HL-60 (cell line): ENCODE results near the gene TSC22D2.

ENCODE experiments used
- POLR2AphosphoS5 ChIP-seq: IDR thresholded peaks from 2 replicates; pipeline ENCODE4 v1.6.1; 2012; ENCODE audit warnings: low read depth
- TF ChIP-seq, protein P1 (sequence below): IDR thresholded peaks from one replicate; pipeline ENCODE4 v1.5.1; 2011; ENCODE audit warnings: low read length, control low read depth, inconsistent platforms; ENCODE audit not compliant: insufficient read depth
- TF ChIP-seq, protein P2 (sequence below): IDR thresholded peaks from 2 replicates; pipeline ENCODE4 v1.6.1; 2012; ENCODE audit warnings: low read depth; ENCODE audit not compliant: insufficient replicate concordance

DNA sequence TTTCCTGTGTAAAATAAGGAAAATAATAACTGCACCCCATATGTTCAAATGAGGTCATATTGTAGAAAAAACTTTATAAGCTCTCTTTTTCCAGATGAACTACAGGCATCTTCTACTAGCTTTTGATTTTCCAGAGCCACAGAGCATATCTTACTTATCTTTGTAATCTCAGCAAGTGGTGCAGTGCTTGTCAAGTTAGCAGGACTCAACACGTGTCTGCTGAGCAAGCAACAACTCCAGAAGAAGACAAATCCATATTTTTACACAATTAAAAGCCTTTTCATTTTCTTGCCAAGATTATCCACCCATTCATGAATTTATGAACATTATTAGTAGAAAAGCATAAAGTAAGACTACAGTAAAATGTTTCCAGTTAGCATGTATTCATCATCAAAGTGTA, 14.4 kb upstream of the TSC22D2 start:
- TF ChIP-seq, protein P1, sequence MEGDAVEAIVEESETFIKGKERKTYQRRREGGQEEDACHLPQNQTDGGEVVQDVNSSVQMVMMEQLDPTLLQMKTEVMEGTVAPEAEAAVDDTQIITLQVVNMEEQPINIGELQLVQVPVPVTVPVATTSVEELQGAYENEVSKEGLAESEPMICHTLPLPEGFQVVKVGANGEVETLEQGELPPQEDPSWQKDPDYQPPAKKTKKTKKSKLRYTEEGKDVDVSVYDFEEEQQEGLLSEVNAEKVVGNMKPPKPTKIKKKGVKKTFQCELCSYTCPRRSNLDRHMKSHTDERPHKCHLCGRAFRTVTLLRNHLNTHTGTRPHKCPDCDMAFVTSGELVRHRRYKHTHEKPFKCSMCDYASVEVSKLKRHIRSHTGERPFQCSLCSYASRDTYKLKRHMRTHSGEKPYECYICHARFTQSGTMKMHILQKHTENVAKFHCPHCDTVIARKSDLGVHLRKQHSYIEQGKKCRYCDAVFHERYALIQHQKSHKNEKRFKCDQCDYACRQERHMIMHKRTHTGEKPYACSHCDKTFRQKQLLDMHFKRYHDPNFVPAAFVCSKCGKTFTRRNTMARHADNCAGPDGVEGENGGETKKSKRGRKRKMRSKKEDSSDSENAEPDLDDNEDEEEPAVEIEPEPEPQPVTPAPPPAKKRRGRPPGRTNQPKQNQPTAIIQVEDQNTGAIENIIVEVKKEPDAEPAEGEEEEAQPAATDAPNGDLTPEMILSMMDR: no peak
- no peak for TF ChIP-seq POLR2AphosphoS5
- TF ChIP-seq, protein P2, sequence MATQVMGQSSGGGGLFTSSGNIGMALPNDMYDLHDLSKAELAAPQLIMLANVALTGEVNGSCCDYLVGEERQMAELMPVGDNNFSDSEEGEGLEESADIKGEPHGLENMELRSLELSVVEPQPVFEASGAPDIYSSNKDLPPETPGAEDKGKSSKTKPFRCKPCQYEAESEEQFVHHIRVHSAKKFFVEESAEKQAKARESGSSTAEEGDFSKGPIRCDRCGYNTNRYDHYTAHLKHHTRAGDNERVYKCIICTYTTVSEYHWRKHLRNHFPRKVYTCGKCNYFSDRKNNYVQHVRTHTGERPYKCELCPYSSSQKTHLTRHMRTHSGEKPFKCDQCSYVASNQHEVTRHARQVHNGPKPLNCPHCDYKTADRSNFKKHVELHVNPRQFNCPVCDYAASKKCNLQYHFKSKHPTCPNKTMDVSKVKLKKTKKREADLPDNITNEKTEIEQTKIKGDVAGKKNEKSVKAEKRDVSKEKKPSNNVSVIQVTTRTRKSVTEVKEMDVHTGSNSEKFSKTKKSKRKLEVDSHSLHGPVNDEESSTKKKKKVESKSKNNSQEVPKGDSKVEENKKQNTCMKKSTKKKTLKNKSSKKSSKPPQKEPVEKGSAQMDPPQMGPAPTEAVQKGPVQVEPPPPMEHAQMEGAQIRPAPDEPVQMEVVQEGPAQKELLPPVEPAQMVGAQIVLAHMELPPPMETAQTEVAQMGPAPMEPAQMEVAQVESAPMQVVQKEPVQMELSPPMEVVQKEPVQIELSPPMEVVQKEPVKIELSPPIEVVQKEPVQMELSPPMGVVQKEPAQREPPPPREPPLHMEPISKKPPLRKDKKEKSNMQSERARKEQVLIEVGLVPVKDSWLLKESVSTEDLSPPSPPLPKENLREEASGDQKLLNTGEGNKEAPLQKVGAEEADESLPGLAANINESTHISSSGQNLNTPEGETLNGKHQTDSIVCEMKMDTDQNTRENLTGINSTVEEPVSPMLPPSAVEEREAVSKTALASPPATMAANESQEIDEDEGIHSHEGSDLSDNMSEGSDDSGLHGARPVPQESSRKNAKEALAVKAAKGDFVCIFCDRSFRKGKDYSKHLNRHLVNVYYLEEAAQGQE: no peak
